ENCODE measurements around the gene FGR. TPM values are rescaled to one million over a fixed set of nuclear protein-coding genes. Genes with fewer than 3 reads are reported as not detected.
"Not testable (repeated sequence)": the region's sequence is repeated elsewhere in the genome, so short reads cannot be mapped to it uniquely, and the experiment has no call there.

Gene FGR
- 0.07 and 0.18 TPM in 2 replicates for total RNA-seq

- DNase-seq (ENCODE audit: low read depth, low spot score): no peak
These were observed at the start of gene FGR for GRCh38 chr1:27634985-27635367. TSS of gene FGR (minus strand) at chr1:27635185. CDS start at chr1:27623916, 11,269 bp downstream.

- DNase-seq (ENCODE audit: low read depth, low spot score): no peak
These were observed 49.2 kb upstream of the FGR start for GRCh38 chr1:27684176-27684575.

GRCh38 chr1:27682351-27682944, 47.5 kb upstream of the FGR start:
- DNase-seq (ENCODE audit: low read depth, low spot score): no peak

- not testable (repeated sequence) for DNase-seq (ENCODE audit: low read depth, low spot score)
These were observed 46.6 kb upstream of the FGR start for GRCh38 chr1:27681580-27681979.

GRCh38 chr1:27680225-27680791, 45.3 kb upstream of the FGR start:
- not testable (repeated sequence) for DNase-seq (ENCODE audit: low read depth, low spot score)

GRCh38 chr1:27678747-27679146, 43.8 kb upstream of the FGR start:
- no peak for DNase-seq (ENCODE audit: low read depth, low spot score)

- DNase-seq (ENCODE audit: low read depth, low spot score): no peak
These were observed 41.4 kb upstream of the FGR start for GRCh38 chr1:27676410-27676809.

GRCh38 chr1:27672750-27673112, 37.7 kb upstream of the FGR start:
- no peak for DNase-seq (ENCODE audit: low read depth, low spot score)

- DNase-seq (ENCODE audit: low read depth, low spot score): peak; percentile 87
These were observed 37.2 kb upstream of the FGR start, which contains the start of gene IFI6 for GRCh38 chr1:27671964-27672749. TSS of gene IFI6 (minus strand) at chr1:27672192. CDS start at chr1:27669314, 2,878 bp downstream.

- no peak for DNase-seq (ENCODE audit: low read depth, low spot score)
These were observed 34.9 kb upstream of the FGR start for GRCh38 chr1:27669876-27670275.

- no peak for DNase-seq (ENCODE audit: low read depth, low spot score)
These were observed 34.1 kb upstream of the FGR start for GRCh38 chr1:27668808-27669723.

- DNase-seq (ENCODE audit: low read depth, low spot score): no peak
These were observed 33.3 kb upstream of the FGR start for GRCh38 chr1:27668121-27668807.

- no peak for DNase-seq (ENCODE audit: low read depth, low spot score)
These were observed 31.8 kb upstream of the FGR start for GRCh38 chr1:27666791-27667254.

GRCh38 chr1:27666294-27666693, 31.3 kb upstream of the FGR start:
- no peak for DNase-seq (ENCODE audit: low read depth, low spot score)

- no peak for DNase-seq (ENCODE audit: low read depth, low spot score)
These were observed 30.1 kb upstream of the FGR start for GRCh38 chr1:27665016-27665651.

GRCh38 chr1:27664291-27664690, 29.3 kb upstream of the FGR start:
- DNase-seq (ENCODE audit: low read depth, low spot score): no peak

- DNase-seq (ENCODE audit: low read depth, low spot score): no peak
These were observed 27.9 kb upstream of the FGR start for GRCh38 chr1:27662707-27663393.

- DNase-seq (ENCODE audit: low read depth, low spot score): no peak
These were observed 27.3 kb upstream of the FGR start for GRCh38 chr1:27662261-27662660.

- no peak for DNase-seq (ENCODE audit: low read depth, low spot score)
These were observed 26.6 kb upstream of the FGR start for GRCh38 chr1:27661412-27662075.
